Measurements from ENCODE around the gene RARS2. TPM values are rescaled to one million over a fixed set of nuclear protein-coding genes. Genes with fewer than 3 reads are reported as not detected.
"Not testable (repeated sequence)": the region's sequence is repeated elsewhere in the genome, so short reads cannot be mapped to it uniquely, and the experiment has no call there.

RARS2 gene
- polyA plus RNA-seq, 2 of the 4 experiments (the other 2 are of a cell fraction), result 14.6 to 23.7 TPM

GRCh38 chr6:87498048-87498447 is 91.7 kb downstream of the RARS2 start:
- H3K9me3 ChIP-seq, result no peaks in the 10 kb centered on the region
- ChIA-PET POLR2A (no interaction called here), CTCF (no interaction called here)
- H3K4me1 ChIP-seq, result 0 out of 3 replicates have a peak, but pooled peaks cover 11% of the 10 kb centered on the region
- no peak overlapping the region for H3K4me3 ChIP-seq
- ATAC-seq (no peak), DNase-seq (ENCODE audit: low read depth in 1 of 2, low spot score in 1 of 2) (no peak), FAIRE-seq (no peak)
- H3K4me2 ChIP-seq, result no peak overlapping the region
- H3K27ac ChIP-seq, result peak overlapping the region in 1 of 2 experiments; percentile 38; a peak in 2 of 6 replicates
- no peak for TF ChIP-seq POLR2AphosphoS2 (conservative IDR thresholded peaks at IDR 0.05; ENCODE audit: low read length)
- TF ChIP-seq MAFK (IDR thresholded peaks at IDR 0.05; ENCODE audit: partially characterized antibody), result peak; percentile 85
- no peak for TF ChIP-seq PHF8 (IDR thresholded peaks at IDR 0.05; ENCODE audit: borderline replicate concordance, low read depth)
- no peak for TF ChIP-seq BHLHE40 (IDR thresholded peaks at IDR 0.05; ENCODE audit: low read depth, low read length)
- TF ChIP-seq CBX2 (IDR thresholded peaks at IDR 0.05; ENCODE audit: borderline replicate concordance, low read depth), result no peak
- peak; percentile 43; the same call in 1 of the 2 replicates for TF ChIP-seq NFE2L2 (conservative IDR thresholded peaks at IDR 0.05; ENCODE audit: low read length)
- TF ChIP-seq FOSL2 (IDR thresholded peaks at IDR 0.05), result no peak
- no peak for TF ChIP-seq FOSL2 (CRISPR knock-in tag; IDR thresholded peaks at IDR 0.05)
- no peak for TF ChIP-seq SREBF2 (IDR thresholded peaks at IDR 0.05)

- H3K4me2 ChIP-seq, result no peak overlapping the region
- ATAC-seq, result no peak
- CTCF ChIA-PET, result interaction anchor here (1.2 kb wide), 1 partner anchor 176 kb away, joined by 4 read pairs; no protein-coding TSS in a partner anchor
- no peaks in the 10 kb centered on the region for H3K9me3 ChIP-seq
- no peak for FAIRE-seq
- H3K4me3 ChIP-seq, result no peak overlapping the region
- no peak for DNase-seq (ENCODE audit: low read depth in 1 of 2, low spot score in 1 of 2)
- H3K27ac ChIP-seq, result no peak overlapping the region
- 0 out of 3 replicates have a peak, but pooled peaks cover 7% of the 10 kb centered on the region for H3K4me1 ChIP-seq
- WGBS (ENCODE audit: missing lambda C conversion rate), result 89% methylated on average over 8 of the region's 8 CpGs
- POLR2A ChIA-PET, result interaction anchor here (0.6 kb wide), 1 partner anchor 428 kb away, joined by 4 read pairs; no protein-coding TSS in a partner anchor
- TF ChIP-seq RFX5 (IDR thresholded peaks at IDR 0.05) (no peak), KDM5A (IDR thresholded peaks at IDR 0.05) (no peak), FOXS1 (CRISPR knock-in tag; IDR thresholded peaks at IDR 0.05) (no peak), EHF (CRISPR knock-in tag; IDR thresholded peaks at IDR 0.05) (no peak), NPAS2 (CRISPR knock-in tag; IDR thresholded peaks at IDR 0.05; ENCODE audit: borderline replicate concordance) (no peak), MAFK (IDR thresholded peaks at IDR 0.05; ENCODE audit: partially characterized antibody) (no peak), HMGXB4 (CRISPR knock-in tag; IDR thresholded peaks at IDR 0.05; ENCODE audit: borderline replicate concordance) (no peak), CBX2 (IDR thresholded peaks at IDR 0.05; ENCODE audit: borderline replicate concordance, low read depth) (no peak), ZC3H11A (IDR thresholded peaks at IDR 0.05) (no peak), SREBF2 (IDR thresholded peaks at IDR 0.05) (no peak), REST (IDR thresholded peaks at IDR 0.05) (no peak), CTCF (IDR thresholded peaks at IDR 0.05) (no peak), HDAC2 (IDR thresholded peaks at IDR 0.05) (no peak), RCOR1 (IDR thresholded peaks at IDR 0.05; ENCODE audit: low read depth, low read length) (no peak), CHD4 (IDR thresholded peaks at IDR 0.05; ENCODE audit: borderline replicate concordance) (no peak), TFCP2L1 (CRISPR knock-in tag; IDR thresholded peaks at IDR 0.05) (no peak), MAX (IDR thresholded peaks at IDR 0.05) (no peak), CBX8 (IDR thresholded peaks at IDR 0.05) (no peak), JUN (IDR thresholded peaks at IDR 0.05) (no peak)
Measured at GRCh38 chr6:87494761-87495422, 94.9 kb downstream of the RARS2 start.

GRCh38 chr6:87489326-87489725 is 100.5 kb downstream of the RARS2 start:
- FAIRE-seq; H3K27ac ChIP-seq; H3K4me1 ChIP-seq; DNase-seq (ENCODE audit: low read depth in 1 of 2, low spot score in 1 of 2); POLR2A ChIA-PET; H3K4me3 ChIP-seq; H3K4me2 ChIP-seq; H3K9me3 ChIP-seq; ATAC-seq: not testable (repeated sequence)
- CTCF ChIA-PET, result interaction anchor here (0.7 kb wide), 1 partner anchor 329 kb away, joined by 3 read pairs; no protein-coding TSS in a partner anchor
- 85% methylated on average over 4 of the region's 8 CpGs for WGBS (ENCODE audit: missing lambda C conversion rate)

Measured in A549 (cell line).